ENCODE measurements around the gene TRAF2. TPM values are rescaled to one million over a fixed set of nuclear protein-coding genes. Genes with fewer than 3 reads are reported as not detected.

The TRAF2 gene
- total RNA-seq, 2 experiments from 2014 or later: 10.6 to 11.6 TPM

DNA sequence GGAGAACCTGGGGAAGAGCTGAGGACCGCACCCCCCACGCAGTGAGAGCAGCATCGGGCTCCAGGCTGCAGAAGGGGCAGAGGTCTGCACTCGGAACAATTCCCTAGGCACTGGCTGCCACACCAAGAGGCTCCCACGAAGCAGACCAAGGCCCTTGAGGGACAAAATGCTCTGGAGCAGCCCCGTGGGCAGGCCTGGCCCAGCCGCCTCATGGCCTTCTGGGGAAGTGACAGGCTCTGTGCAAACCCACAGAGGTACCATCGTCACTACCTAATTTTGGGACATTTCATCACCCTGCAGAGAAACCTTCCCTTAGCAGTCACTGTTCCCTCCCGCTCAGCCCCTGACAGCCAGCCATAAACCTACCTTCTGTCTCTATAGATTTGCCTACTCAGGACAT, 42.3 kb downstream of the TRAF2 start:
- H3K9me3 ChIP-seq (ENCODE audit: control insufficient read depth in 1 of 2, insufficient read depth in 1 of 2, low read length in 2 of 2): no peaks in the 10 kb centered on the region
- peaks cover 11% of the 10 kb centered on the region for H3K36me3 Mint-ChIP-seq (ENCODE audit: low read depth)
- no peaks in the 10 kb centered on the region for H3K27me3 ChIP-seq (ENCODE audit: control insufficient read depth in 1 of 2, insufficient read depth in 2 of 2, low read length in 2 of 2)
- ATAC-seq (ENCODE audit: poor library complexity): no peak
- no peak for DNase-seq
- H3K27ac ChIP-seq (ENCODE audit: low read depth in 1 of 2, low read length in 2 of 2): no peak overlapping the region
- ChIA-PET CTCF (no interaction called here), POLR2A (no interaction called here)
- H3K4me3 ChIP-seq (ENCODE audit: low read length): no peak overlapping the region
- no peaks in the 10 kb centered on the region for H3K4me1 ChIP-seq (ENCODE audit: insufficient read depth, low read length)
- TF ChIP-seq, protein P1, sequence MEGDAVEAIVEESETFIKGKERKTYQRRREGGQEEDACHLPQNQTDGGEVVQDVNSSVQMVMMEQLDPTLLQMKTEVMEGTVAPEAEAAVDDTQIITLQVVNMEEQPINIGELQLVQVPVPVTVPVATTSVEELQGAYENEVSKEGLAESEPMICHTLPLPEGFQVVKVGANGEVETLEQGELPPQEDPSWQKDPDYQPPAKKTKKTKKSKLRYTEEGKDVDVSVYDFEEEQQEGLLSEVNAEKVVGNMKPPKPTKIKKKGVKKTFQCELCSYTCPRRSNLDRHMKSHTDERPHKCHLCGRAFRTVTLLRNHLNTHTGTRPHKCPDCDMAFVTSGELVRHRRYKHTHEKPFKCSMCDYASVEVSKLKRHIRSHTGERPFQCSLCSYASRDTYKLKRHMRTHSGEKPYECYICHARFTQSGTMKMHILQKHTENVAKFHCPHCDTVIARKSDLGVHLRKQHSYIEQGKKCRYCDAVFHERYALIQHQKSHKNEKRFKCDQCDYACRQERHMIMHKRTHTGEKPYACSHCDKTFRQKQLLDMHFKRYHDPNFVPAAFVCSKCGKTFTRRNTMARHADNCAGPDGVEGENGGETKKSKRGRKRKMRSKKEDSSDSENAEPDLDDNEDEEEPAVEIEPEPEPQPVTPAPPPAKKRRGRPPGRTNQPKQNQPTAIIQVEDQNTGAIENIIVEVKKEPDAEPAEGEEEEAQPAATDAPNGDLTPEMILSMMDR (IDR thresholded peaks at IDR 0.05): no peak
- H3K9me3 Mint-ChIP-seq: no peaks in the 10 kb centered on the region
- H3K36me3 ChIP-seq (ENCODE audit: insufficient read depth, low read length): peaks cover 22% of the 10 kb centered on the region
- H3K4me3 Mint-ChIP-seq: no peak overlapping the region
- no peaks in the 10 kb centered on the region for H3K27me3 Mint-ChIP-seq
- intact Hi-C loops (cut with DNase I, micrococcal nuclease): no loop called here
- H3K27ac Mint-ChIP-seq: no peak overlapping the region
- H3K4me1 Mint-ChIP-seq (ENCODE audit: low read depth): no peaks in the 10 kb centered on the region

- Histone ChIP-seq H3K27ac (ENCODE audit: low read depth in 1 of 2, low read length in 2 of 2) (no peak overlapping the region), H3K4me1 (ENCODE audit: insufficient read depth, low read length) (no peaks in the 10 kb centered on the region), H3K27me3 (ENCODE audit: control insufficient read depth in 1 of 2, insufficient read depth in 2 of 2, low read length in 2 of 2) (no peaks in the 10 kb centered on the region), H3K9me3 (ENCODE audit: control insufficient read depth in 1 of 2, insufficient read depth in 1 of 2, low read length in 2 of 2) (no peaks in the 10 kb centered on the region), H3K36me3 (ENCODE audit: insufficient read depth, low read length) (peaks cover 12% of the 10 kb centered on the region), H3K4me3 (ENCODE audit: low read length) (no peak overlapping the region)
- DNase-seq (no peak), ATAC-seq (ENCODE audit: poor library complexity) (no peak)
- no peak overlapping the region for H3K4me3 Mint-ChIP-seq
- no peak overlapping the region for H3K27ac Mint-ChIP-seq
- intact Hi-C loops (cut with DNase I, micrococcal nuclease): no loop called here
- H3K27me3 Mint-ChIP-seq: no peaks in the 10 kb centered on the region
- H3K4me1 Mint-ChIP-seq (ENCODE audit: low read depth): no peaks in the 10 kb centered on the region
- H3K36me3 Mint-ChIP-seq (ENCODE audit: low read depth): peaks cover 11% of the 10 kb centered on the region
- POLR2A ChIA-PET: no interaction called here
- H3K9me3 Mint-ChIP-seq: no peaks in the 10 kb centered on the region
- TF ChIP-seq, protein P1 (IDR thresholded peaks at IDR 0.05): no peak
- CTCF ChIA-PET: interaction anchor here (1.0 kb wide), 1 partner anchor 88 kb away, joined by 3 read pairs; the partner anchor contains the start of gene AJM1
Measured at GRCh38 chr9:136930014-136930413, 43.7 kb downstream of the TRAF2 start.

DNA sequence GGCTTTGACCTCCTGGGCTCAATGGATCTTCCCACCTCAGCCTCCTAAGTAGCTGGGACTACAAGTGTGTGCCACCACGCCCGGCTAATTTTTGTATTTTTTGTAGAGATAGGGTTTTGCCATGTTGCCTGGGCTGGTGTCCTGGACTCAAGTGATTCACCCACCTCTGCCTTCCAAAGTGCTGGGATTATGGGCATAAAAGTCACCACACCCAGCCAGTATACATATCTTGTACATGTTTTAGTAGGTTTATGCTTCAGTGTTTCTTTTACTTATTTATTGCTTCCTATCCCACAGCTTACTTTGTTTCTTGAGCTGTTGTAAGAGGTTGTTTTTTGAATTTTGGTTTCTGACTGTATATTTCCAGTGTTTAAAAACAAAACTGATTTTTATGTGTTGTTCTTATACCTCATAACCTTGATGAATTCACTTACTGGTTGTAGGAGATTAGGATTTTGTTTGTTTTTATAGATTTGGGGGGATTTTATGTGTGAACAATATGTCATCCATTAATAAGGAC, 45.4 kb downstream of the TRAF2 start:
- Histone ChIP-seq H3K9me3 (ENCODE audit: control insufficient read depth in 1 of 2, insufficient read depth in 1 of 2, low read length in 2 of 2) (no peaks in the 10 kb centered on the region), H3K4me1 (ENCODE audit: insufficient read depth, low read length) (no peaks in the 10 kb centered on the region), H3K36me3 (ENCODE audit: insufficient read depth, low read length) (no peaks in the 10 kb centered on the region), H3K27me3 (ENCODE audit: control insufficient read depth in 1 of 2, insufficient read depth in 2 of 2, low read length in 2 of 2) (no peaks in the 10 kb centered on the region), H3K27ac (ENCODE audit: low read depth in 1 of 2, low read length in 2 of 2) (no peak overlapping the region), H3K4me3 (ENCODE audit: low read length) (no peak overlapping the region)
- no peaks in the 10 kb centered on the region for H3K9me3 Mint-ChIP-seq
- no peak for DNase-seq
- no peak for ATAC-seq (ENCODE audit: poor library complexity)
- H3K36me3 Mint-ChIP-seq (ENCODE audit: low read depth): peaks cover 10% of the 10 kb centered on the region
- no peaks in the 10 kb centered on the region for H3K27me3 Mint-ChIP-seq
- intact Hi-C loops (cut with DNase I, micrococcal nuclease): no loop called here
- TF ChIP-seq, protein P1 (IDR thresholded peaks at IDR 0.05): no peak
- no peaks in the 10 kb centered on the region for H3K4me1 Mint-ChIP-seq (ENCODE audit: low read depth)
- no peak overlapping the region for H3K4me3 Mint-ChIP-seq
- ChIA-PET CTCF (interaction anchor here (0.7 kb wide), 1 partner anchor 257 kb away, joined by 5 read pairs; the partner anchor contains the start of genes ANAPC2 and SSNA1), POLR2A (interaction anchor here (0.7 kb wide), 1 partner anchor 121 kb away, joined by 3 read pairs; no protein-coding TSS in a partner anchor)
- H3K27ac Mint-ChIP-seq: no peak overlapping the region

Data from CD4-positive, alpha-beta T cell (primary cell).